Endometrial microvascular endothelial cells (primary cell): ENCODE results near the gene DNMT1. TPM values are rescaled to one million over a fixed set of nuclear protein-coding genes. Genes with fewer than 3 reads are reported as not detected.
"Not testable (repeated sequence)": the region's sequence is repeated elsewhere in the genome, so short reads cannot be mapped to it uniquely, and the experiment has no call there.

Experiments used
- in situ Hi-C: cut with HindIII; loops from 2 replicates; pipeline ENCODE4 v1.10.0; 2017; ENCODE audit warnings: low sequenced_read_pairs, low pct_unique_long_range_greater_than_20kb; ENCODE audit errors: inconsistent ontology term
- total RNA-seq: library from RNA; depleted of rRNA; stranded (reverse); fragments of >200 nt; gene quantifications from one replicate; pipeline ENCODE4 v1.2.3, GENCODE V29; 2015; ENCODE audit errors: inconsistent ontology term

The DNMT1 gene
- total RNA-seq, 1 donor from 2014 or later: 134 TPM

DNA sequence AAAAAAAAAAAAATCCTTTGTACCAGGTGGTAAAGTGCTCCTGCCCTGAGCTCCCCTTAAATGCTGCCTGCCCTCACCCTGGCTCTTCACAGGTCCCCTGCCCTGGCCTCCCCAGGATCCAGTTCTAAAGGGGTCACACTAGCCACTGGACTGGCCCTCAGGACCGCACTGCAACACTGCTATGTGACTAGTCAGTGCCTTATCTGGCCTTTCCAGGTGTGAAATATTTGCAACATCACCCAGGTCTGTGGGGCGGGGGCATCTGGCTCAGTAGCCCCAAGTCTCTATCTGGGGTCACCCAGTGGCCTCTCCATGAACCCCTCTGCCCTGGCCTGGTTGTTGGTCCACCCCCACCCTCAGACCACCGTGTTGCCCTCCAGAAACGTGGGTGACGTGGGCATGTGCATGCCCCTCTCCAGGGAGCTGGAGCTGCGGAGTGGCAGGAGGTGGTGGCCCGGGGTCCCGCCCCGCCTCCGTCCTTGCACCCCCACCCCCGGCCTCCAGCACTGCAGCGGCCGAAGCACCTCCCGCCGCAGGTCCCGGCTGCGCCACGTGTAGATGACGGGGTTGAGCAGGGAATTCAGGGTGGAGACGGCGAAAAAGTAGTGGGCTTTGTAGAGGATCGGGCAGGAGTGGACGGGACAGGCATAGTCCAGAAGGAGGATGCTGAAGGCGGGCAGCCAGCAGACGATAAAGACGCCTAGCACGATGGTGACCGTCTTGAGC lies 28.9 kb upstream of the DNMT1 start:
- in situ Hi-C loops: no loop called here

- in situ Hi-C loops: no loop called here
Observed at GRCh38 chr19:10222201-10222890, 27.6 kb upstream of the DNMT1 start.

DNA sequence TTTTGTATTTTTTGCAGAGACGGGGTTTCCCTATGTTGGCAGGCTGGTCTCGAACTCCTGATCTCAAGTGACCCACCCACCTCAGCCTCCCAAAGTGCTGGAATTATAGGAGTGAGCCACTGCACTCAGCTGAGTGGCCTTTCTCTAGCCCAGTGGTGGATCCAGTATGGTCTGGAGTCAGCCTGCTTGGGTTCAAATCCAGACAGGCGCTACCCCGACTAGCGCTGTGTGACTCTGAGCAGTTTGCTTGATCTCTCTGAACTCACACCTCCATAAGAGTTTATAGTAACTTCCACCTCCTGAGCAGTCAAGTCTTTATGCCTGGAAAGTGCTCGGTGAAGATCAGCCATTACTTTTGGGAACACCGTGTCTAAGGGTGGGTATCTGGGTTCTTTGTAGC lies 25.9 kb upstream of the DNMT1 start:
- in situ Hi-C loops: no loop called here

GRCh38 chr19:10219678-10220077 lies 24.9 kb upstream of the DNMT1 start:
- in situ Hi-C loops: no loop called here

DNA sequence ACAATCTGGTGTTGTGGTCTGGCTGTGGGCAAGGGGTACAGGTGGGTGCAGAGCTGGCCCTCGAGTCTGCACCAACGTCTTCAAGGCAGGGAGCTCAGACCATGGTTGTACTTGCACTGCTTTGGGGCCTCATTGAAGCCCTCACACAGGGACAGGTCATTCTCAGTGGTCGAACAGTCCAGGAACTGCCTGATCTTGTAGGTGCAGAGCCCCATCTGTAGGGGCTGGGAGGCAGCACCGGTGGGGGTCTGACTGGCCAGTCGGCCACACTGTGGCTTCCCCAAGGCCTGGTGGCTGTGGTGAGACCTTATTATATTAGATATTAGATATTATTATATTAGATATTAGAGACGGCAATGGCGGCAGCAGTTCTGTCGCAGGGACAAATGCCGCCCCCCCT lies 22.3 kb upstream of the DNMT1 start:
- in situ Hi-C loops: no loop called here

DNA sequence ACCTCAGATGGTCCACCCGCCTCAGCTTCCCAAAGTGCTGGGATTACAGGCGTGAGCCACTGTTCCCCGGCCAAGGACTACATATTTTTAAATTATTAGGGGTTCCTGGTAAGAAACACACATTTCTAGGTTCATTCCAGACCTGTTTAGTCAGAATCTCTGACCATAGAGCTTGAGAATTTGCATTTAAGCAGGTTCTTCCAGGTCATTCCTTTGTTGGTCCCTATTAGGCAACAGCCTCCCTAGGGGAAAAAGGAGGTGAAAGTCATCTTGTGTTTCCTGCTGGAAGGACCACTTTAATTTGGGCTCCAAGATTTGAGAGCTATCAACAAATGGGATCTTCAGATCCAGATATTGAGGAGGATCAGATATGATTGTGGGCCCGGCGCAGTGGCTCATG lies 20.0 kb upstream of the DNMT1 start:
- in situ Hi-C loops: no loop called here

GRCh38 chr19:10211691-10212090 lies 16.9 kb upstream of the DNMT1 start:
- in situ Hi-C loops: no loop called here

DNA sequence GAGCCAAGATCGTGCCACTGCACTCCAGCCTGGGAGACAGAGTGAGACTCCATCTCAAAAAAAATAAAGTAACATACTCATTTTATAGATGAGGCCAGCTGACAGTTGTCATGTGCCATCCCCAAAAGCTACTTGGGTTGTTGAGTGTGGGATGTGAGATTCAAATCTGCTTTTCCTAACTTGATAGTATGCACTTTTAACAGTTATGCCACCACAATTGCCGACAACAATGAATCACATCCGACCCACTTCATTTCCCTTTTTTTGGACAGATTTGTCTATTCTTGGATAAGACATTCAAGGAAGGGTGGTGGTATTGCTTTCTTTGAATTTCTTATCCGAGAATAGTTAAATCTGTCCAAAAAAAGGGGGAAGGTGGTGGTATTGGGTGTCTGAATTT lies 16.3 kb upstream of the DNMT1 start:
- in situ Hi-C loops: no loop called here

DNA sequence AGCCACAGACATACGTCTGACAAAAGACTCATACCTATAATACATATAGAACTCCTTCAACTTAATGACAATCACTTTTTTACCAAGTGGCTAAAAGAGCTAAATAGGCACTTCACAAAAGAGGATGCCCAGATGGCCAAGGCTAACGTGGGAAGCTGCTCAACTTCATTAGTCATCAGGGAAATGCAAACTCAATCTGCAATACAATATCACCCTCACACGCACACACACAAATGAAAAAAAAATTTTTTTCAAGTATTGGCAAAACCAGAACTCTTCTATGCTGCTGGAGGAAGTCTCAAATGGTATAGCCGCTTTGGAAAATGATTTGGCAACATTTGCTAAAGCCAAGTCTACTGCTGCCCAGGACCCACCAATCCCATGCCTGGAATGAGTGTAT lies 14.6 kb upstream of the DNMT1 start:
- in situ Hi-C loops: no loop called here

GRCh38 chr19:10207026-10207425 lies 12.3 kb upstream of the DNMT1 start:
- in situ Hi-C loops: no loop called here

DNA sequence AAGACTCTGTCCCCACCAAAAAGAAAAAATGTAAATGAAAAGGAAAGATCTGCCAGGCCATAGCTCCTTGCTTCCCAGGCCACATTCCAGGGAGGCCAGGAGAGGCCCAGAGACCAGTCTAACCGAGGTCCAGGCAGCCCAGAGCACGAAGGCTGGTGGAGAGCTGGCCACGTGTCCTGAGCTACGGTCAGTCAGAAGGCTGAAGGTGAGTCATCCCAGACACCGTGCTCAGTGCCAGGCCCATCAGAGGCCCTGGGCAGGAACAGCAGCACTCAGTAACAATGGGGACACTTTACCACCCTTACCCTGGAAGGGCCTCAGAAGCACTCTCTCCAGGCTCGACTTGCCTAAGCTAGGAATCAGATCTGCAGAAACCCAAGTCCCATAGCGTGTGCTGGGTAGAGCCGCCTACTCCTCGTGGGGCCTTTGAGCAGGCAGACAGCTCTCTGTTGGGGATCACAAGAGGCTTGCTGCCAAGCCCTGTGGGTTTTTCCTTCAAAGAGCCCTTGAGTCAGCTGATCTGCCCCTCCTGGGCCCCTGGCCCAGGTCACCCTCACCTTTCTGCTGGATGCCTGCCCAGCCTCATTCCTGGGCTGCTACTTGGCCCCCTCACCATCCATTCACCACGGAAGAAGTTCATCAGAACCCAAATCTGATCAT lies 11.6 kb upstream of the DNMT1 start:
- in situ Hi-C loops: no loop called here

- in situ Hi-C loops: no loop called here
Observed at GRCh38 chr19:10205636-10206035, 10.9 kb upstream of the DNMT1 start.

DNA sequence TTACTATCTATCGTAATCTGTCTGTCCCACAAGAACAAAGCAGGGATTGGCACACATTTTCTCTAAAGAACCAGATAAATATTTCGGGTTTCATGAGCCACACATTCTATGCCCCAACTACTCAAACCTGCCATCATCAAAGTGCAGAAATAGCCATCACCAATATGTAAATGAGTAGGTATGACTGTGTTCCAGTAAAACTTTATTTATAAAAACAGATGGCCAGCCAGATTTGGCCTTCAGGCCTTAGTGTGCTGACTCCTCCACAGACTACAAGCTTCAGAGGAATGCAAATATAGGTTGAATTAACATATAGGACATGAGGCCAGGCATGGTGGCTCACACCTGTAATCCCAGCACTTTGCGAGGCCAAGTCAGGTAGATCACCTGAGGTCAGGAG lies 8.9 kb upstream of the DNMT1 start:
- in situ Hi-C loops: no loop called here

DNA sequence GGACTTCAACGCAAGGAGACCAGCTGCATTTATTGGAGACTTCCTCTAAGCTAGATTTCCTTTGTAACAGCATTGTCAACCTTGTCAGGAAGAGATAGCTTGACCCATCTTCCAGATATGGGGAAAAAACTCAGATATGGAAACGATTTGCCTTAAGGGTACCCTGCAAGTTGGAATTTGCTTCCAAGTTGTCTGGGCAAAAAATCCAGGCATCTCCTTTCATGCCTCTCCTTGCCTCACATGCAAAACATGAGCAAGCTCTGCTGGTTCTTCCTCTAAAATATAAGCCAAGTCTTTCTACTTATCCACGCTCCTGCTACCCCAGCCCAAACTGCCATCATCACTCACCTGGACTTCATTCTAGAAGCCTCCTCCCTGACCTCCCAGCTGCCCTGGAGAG lies 6.4 kb upstream of the DNMT1 start:
- in situ Hi-C loops: no loop called here

- in situ Hi-C loops: not testable (repeated sequence)
Observed at GRCh38 chr19:10200101-10200500, 5.3 kb upstream of the DNMT1 start.

DNA sequence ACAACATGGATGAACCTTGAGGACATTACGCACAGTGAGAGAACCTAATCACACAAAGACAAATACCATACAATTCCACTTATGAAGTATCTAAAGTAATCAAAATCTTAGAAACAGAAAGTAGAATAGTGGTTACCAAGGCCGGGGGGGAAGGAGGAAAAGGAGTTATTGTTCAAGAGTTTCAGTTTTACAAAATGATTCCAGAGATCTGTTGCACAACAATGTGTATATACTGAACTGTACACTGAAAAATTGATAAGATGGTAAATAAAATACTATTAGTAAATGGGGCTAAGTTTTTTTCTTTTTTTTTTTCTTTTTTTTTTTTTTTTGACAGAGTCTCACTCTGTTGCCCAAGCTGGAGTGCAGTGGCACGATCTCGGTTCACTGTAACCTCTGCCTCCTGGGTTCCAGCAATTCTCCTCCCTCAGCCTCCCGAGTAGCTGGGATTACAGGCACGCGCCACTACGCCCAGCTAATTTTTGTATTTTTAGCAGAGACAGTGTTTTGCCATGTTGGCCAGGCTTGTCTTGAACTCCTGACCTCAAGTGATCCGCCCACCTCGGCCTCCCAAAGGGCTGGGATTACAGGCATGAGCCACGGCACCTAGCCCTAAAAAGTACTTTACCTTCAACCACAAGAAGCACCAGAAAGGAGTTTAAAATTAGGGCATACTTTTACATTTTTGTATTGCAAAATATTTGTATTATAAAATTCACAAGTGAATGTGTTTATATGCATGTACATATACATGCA lies 4.3 kb upstream of the DNMT1 start:
- in situ Hi-C loops: not testable (repeated sequence)

GRCh38 chr19:10195199-10195519 lies 406 bp upstream of the DNMT1 start:
- in situ Hi-C loops: no loop called here

DNA sequence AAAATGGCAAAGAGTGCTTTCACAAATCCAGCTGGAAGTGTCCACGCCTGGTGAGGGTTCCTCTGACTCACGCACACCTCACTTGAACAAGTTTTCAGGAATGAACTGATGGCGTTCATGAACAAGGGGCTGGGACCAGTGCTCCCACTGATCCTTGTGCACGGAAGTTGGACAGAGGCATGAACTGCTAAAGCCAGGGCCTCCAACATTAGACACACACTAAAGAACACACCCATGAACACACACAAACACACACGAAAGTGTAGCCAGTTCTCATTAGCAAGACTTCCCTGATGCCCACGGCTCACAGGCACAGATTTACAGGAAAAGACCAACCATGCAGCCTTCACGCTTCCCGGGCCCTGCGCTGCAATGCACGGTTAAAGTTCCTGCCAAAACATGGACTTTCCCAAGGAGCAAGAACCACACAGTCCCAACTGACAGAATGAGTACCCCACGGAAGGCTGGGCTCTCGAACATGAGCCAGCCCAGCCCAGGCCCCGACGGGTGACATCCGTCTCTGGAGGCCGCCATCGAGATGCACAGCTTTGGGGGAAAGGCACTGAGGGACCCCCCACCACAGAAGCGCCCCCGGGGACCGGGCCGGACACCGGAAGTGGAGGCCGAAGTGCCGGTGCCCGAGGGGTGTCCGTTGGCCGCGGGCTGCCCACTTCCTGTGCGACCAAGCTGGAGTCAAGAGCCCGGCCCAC lies 808 bp downstream of the DNMT1 start:
- in situ Hi-C loops: no loop called here

GRCh38 chr19:10192922-10193321 lies 1.8 kb downstream of the DNMT1 start:
- in situ Hi-C loops: no loop called here
